HG02981 (cell line): ENCODE results near the gene DYDC1.
"Not testable (repeated sequence)": the region's sequence is repeated elsewhere in the genome, so short reads cannot be mapped to it uniquely, and the experiment has no call there.

Experiments used
- ATAC-seq: cut with Tn5 transposase; IDR thresholded peaks from one replicate; pipeline ENCODE4 v1.9.1; 2021; ENCODE audit warnings: mild to moderate bottlenecking, moderate library complexity; ENCODE audit not compliant: unreplicated experiment

Gene DYDC1

GRCh38 chr10:80356563-80356988 is at the start of gene DYDC1, which contains the start of gene DYDC2:
TSS of gene DYDC1 (minus strand) at chr10:80356755. CDS start at chr10:80352601, 4,154 bp downstream.
TSS of gene DYDC2 (plus strand) at chr10:80356781. CDS start at chr10:80362444, 5,663 bp downstream.
- ATAC-seq: peak; percentile 83

- ATAC-seq: no peak
Observed at GRCh38 chr10:80406204-80406603, 49.6 kb upstream of the DYDC1 start.

GRCh38 chr10:80405626-80406025 is 49.1 kb upstream of the DYDC1 start:
- no peak for ATAC-seq

- no peak for ATAC-seq
Observed at GRCh38 chr10:80405035-80405434, 48.5 kb upstream of the DYDC1 start.

GRCh38 chr10:80400136-80400804 is 43.7 kb upstream of the DYDC1 start:
- no peak for ATAC-seq

GRCh38 chr10:80397014-80397413 is 40.5 kb upstream of the DYDC1 start:
- ATAC-seq: no peak

GRCh38 chr10:80394358-80394916 is 37.9 kb upstream of the DYDC1 start:
- no peak for ATAC-seq

- no peak for ATAC-seq
Observed at GRCh38 chr10:80392250-80392649, 35.7 kb upstream of the DYDC1 start.

GRCh38 chr10:80390740-80391139 is 34.2 kb upstream of the DYDC1 start:
- ATAC-seq: no peak

GRCh38 chr10:80382989-80383388 is 26.4 kb upstream of the DYDC1 start:
- no peak for ATAC-seq

- ATAC-seq: no peak
Observed at GRCh38 chr10:80380185-80380584, 23.6 kb upstream of the DYDC1 start.

- ATAC-seq: no peak
Observed at GRCh38 chr10:80379701-80380100, 23.1 kb upstream of the DYDC1 start.

GRCh38 chr10:80373502-80373901 is 16.9 kb upstream of the DYDC1 start:
- no peak for ATAC-seq

- no peak for ATAC-seq
Observed at GRCh38 chr10:80372675-80373074, 16.1 kb upstream of the DYDC1 start.

GRCh38 chr10:80371467-80371866 is 14.9 kb upstream of the DYDC1 start:
- no peak for ATAC-seq

- ATAC-seq: no peak
Observed at GRCh38 chr10:80365510-80365909, 9.0 kb upstream of the DYDC1 start.

- ATAC-seq: no peak
Observed at GRCh38 chr10:80359644-80360043, 3.1 kb upstream of the DYDC1 start.

- ATAC-seq: not testable (repeated sequence)
Observed at GRCh38 chr10:80358925-80359324, 2.4 kb upstream of the DYDC1 start.

- no peak for ATAC-seq
Observed at GRCh38 chr10:80357851-80358125, 1.2 kb upstream of the DYDC1 start.

- no peak for ATAC-seq
Observed at GRCh38 chr10:80356989-80357850, 665 bp upstream of the DYDC1 start.

- ATAC-seq: no peak
Observed at GRCh38 chr10:80351220-80351619, 5.3 kb downstream of the DYDC1 start.

- no peak for ATAC-seq
Observed at GRCh38 chr10:80350251-80350650, 6.3 kb downstream of the DYDC1 start.
